Measurements from ENCODE around the gene UNG. TPM values are rescaled to one million over a fixed set of nuclear protein-coding genes. Genes with fewer than 3 reads are reported as not detected.

UNG gene
- total and polyA plus RNA-seq, 8 donors, result 13.8 to 27.2 (median 18.6) TPM

GRCh38 chr12:109089683-109090082 lies 7.7 kb upstream of the UNG start:
- no peaks in the 10 kb centered on the region for H3K27me3 ChIP-seq
- intact Hi-C loops (cut with DNase I; ENCODE audit: low total_unique reads), result no loop called here
- H3K4me3 ChIP-seq, result no peak overlapping the region
- peaks cover 41 to 67% (median 66%) of the 10 kb centered on the region in 4 donors for H3K36me3 ChIP-seq
- no peaks in the 10 kb centered on the region for H3K9me3 ChIP-seq
- WGBS, 5 donors, result 81 to 88% (median 84%) methylated on average over 7 of the region's 7 CpGs
- H3K27ac ChIP-seq, result no peak overlapping the region
- no peak for TF ChIP-seq POLR2AphosphoS5 (IDR thresholded peaks at IDR 0.05)
- no peak for DNase-seq
- peaks cover 18 to 35% (median 28%) of the 10 kb centered on the region in 4 donors for H3K4me1 ChIP-seq

- Histone ChIP-seq H3K27ac (peak overlapping the region; percentile 46 to 87 (median 75)), H3K4me3 (peak overlapping the region; percentile 52 to 61 (median 58)), H3K9me3 (no peaks in the 10 kb centered on the region), H3K27me3 (no peaks in the 10 kb centered on the region), H3K4me1 (peaks cover 23 to 41% (median 33%) of the 10 kb centered on the region in 4 donors), H3K36me3 (peaks cover 18 to 38% (median 37%) of the 10 kb centered on the region in 4 donors)
- 42 to 52% (median 47%) methylated on average over 6 of the region's 6 CpGs for WGBS, 5 donors
- TF ChIP-seq POLR2AphosphoS5 (IDR thresholded peaks at IDR 0.05) (no peak), POLR2A (IDR thresholded peaks at IDR 0.05) (no peak), EP300 (IDR thresholded peaks at IDR 0.05) (no peak), CTCF (IDR thresholded peaks at IDR 0.05) (no peak)
- intact Hi-C loops (cut with DNase I; ENCODE audit: low total_unique reads), result no loop called here
- DNase-seq, result peak in 1 of 2 donors; percentile 48
Measured at GRCh38 chr12:109092497-109093021, 4.8 kb upstream of the UNG start.

- Histone ChIP-seq H3K9me3 (no peaks in the 10 kb centered on the region), H3K27ac (peak within 1 kb of the TSS; percentile 46 to 87 (median 75)), H3K4me1 (peaks cover 25 to 44% (median 36%) of the 10 kb centered on the region in 4 donors), H3K27me3 (no peaks in the 10 kb centered on the region), H3K36me3 (peaks cover 11 to 31% (median 30%) of the 10 kb centered on the region in 4 donors), H3K4me3 (peak within 1 kb of the TSS; percentile 52 to 61 (median 58))
- WGBS, 5 donors, result 4 to 11% (median 6%) methylated on average over 16 to 45 of the region's 45 CpGs
- TF ChIP-seq EP300 (IDR thresholded peaks at IDR 0.05), result no peak
- peak in 5 of 7 experiments; percentile 94 to 98 (median 96) for TF ChIP-seq CTCF (IDR thresholded peaks at IDR 0.05)
- no peak for TF ChIP-seq POLR2A (IDR thresholded peaks at IDR 0.05)
- TF ChIP-seq POLR2AphosphoS5 (IDR thresholded peaks at IDR 0.05), result peak; percentile 83 to 96 (median 95)
- intact Hi-C loops (cut with DNase I; ENCODE audit: low total_unique reads), result no loop called here
- peak; percentile 95 to 98 for DNase-seq
Measured at GRCh38 chr12:109093022-109093918, 4.1 kb upstream of the UNG start, which contains the start of gene ALKBH2. ALKBH2 (minus strand) TSS chr12:109093472; CDS start chr12:109092786, 686 bp downstream.

- Histone ChIP-seq H3K4me3 (peak overlapping the region in 3 of 4 donors; percentile 72 to 92 (median 74)), H3K9me3 (no peaks in the 10 kb centered on the region), H3K27me3 (no peaks in the 10 kb centered on the region), H3K4me1 (peaks cover 30 to 61% (median 48%) of the 10 kb centered on the region in 4 donors), H3K36me3 (peaks cover 7 to 14% (median 9%) of the 10 kb centered on the region in 4 donors), H3K27ac (no peak overlapping the region)
- no peak for TF ChIP-seq POLR2AphosphoS5 (IDR thresholded peaks at IDR 0.05)
- no peak for TF ChIP-seq POLR2A (IDR thresholded peaks at IDR 0.05)
- intact Hi-C loops (cut with DNase I; ENCODE audit: low total_unique reads), result no loop called here
- no peak for DNase-seq
- 26 to 56% (median 37%) methylated on average over 6 to 11 of the region's 11 CpGs for WGBS, 5 donors
Measured at GRCh38 chr12:109097140-109097434, 310 bp upstream of the UNG start.

GRCh38 chr12:109098183-109098604 lies 797 bp downstream of the UNG start:
- DNase-seq, result peak in 1 of 2 donors; percentile 65
- no peaks in the 10 kb centered on the region for H3K9me3 ChIP-seq
- H3K36me3 ChIP-seq, result peaks cover 7 to 26% (median 20%) of the 10 kb centered on the region in 4 donors
- intact Hi-C loops (cut with DNase I; ENCODE audit: low total_unique reads), result no loop called here
- peak overlapping the region; percentile 68 to 92 (median 73) for H3K4me3 ChIP-seq
- TF ChIP-seq CTCF (IDR thresholded peaks at IDR 0.05) (no peak), POLR2AphosphoS5 (IDR thresholded peaks at IDR 0.05) (peak in 2 of 3 donors; percentile 36 to 45)
- WGBS, 5 donors, result 0 to 1% (median 0%) methylated on average over 5 to 32 of the region's 32 CpGs
- peaks cover 23 to 53% (median 38%) of the 10 kb centered on the region in 4 donors for H3K4me1 ChIP-seq
- H3K27me3 ChIP-seq, result no peaks in the 10 kb centered on the region
- H3K27ac ChIP-seq, result peak overlapping the region; percentile 87 to 94 (median 90)

Data from stomach (tissue), 9 donors.